Measurements from ENCODE around the gene BAZ1B.

Gene BAZ1B

DNA sequence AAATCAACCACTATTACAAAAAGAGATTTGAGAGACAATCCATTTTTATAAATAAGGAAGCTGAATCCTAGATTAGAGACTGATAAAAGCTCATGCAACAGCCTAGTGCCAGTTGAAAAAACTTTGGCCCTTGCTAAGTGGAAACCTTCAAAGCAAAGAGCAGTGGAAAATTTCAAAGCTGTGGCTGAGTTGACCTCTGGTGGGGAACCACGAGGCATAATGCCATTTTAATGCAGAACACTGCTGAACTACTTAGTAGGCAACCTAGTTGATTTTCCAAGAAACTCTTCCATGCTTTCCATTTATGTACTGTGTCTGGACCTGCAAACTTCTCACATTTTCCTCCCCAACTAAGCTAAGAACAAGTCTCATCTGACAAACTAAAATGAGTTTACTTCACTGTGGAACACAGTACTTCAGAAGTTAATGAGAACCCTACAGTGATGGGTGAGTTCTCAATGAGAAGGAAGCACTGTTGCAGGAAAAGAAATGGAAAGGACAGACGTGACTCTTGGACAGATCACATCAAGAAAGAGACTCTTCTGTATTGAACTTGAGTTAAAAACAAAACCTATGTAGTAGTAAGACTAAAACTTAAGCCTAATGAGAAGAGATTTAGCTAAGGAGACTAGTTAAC lies 69.0 kb downstream of the BAZ1B start:
- DNase-seq (ENCODE audit: low read depth, low spot score) = no peak
- no peak overlapping the region for H3K4me3 ChIP-seq (ENCODE audit: low read length)

- DNase-seq (ENCODE audit: low read depth, low spot score) = peak; percentile 44
- H3K4me3 ChIP-seq (ENCODE audit: low read length) = no peak overlapping the region
Observed at GRCh38 chr7:73451780-73452398, 70.2 kb downstream of the BAZ1B start.

DNA sequence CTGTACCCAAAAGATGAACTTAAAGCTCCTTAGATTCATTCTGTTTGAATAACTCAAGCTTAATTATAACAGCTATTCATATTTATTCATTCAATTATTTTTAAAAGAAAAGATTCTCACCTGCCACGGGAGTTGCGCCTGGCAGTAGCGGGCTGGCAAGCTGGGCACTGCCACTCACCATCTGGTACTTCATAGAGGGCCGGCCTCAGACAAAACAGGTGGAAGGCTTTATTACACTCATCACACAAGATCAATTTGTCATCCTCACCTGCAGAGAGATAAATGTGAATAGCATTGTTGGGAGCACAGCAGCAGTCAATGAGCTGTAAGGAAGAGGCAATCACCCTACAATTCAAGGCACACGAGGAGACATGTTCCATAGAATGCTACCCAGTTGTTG lies 72.7 kb downstream of the BAZ1B start:
- H3K4me3 ChIP-seq (ENCODE audit: low read length) = no peak overlapping the region
- no peak for DNase-seq (ENCODE audit: low read depth, low spot score)

GRCh38 chr7:73448609-73449008 lies 73.5 kb downstream of the BAZ1B start:
- no peak overlapping the region for H3K4me3 ChIP-seq (ENCODE audit: low read length)
- DNase-seq (ENCODE audit: low read depth, low spot score) = no peak

GRCh38 chr7:73447121-73447733 lies 74.9 kb downstream of the BAZ1B start:
- no peak overlapping the region for H3K4me3 ChIP-seq (ENCODE audit: low read length)
- no peak for DNase-seq (ENCODE audit: low read depth, low spot score)

GRCh38 chr7:73446682-73447081 lies 75.4 kb downstream of the BAZ1B start:
- DNase-seq (ENCODE audit: low read depth, low spot score) = no peak
- H3K4me3 ChIP-seq (ENCODE audit: low read length) = no peak overlapping the region

DNA sequence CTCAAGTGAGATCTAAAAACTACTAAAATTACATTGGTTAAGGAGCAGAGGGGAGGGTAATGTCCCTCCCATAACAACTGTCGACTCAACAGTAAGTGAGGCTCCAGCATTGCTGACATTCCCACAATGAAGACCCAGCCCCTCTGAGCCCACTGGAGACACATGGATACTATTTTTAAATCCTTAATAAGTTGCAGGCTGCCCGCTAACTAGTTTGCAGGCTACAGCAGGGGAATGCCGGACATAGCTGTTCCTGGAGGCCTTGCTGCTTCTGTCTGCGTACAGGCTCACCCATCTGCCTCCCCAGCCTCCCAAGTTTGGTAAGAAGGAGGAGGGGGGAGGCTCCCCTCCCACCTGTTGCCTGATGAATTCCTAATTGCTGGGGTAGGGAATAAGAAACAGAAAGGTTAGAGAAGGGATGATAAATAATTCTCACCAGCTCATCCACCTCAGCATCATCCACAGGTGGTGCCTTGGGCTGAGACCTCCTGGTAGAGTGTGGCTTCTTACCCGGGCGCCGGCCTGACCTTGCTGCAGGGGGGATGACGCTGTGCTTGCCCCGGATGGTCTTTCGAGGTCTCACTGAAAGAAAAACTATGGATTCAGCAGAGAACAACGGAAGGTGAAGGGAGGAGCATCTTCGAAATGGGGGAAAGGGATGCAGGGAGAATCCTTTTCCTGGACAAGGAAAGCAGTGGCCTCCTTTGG lies 78.4 kb downstream of the BAZ1B start:
- no peak overlapping the region for H3K4me3 ChIP-seq (ENCODE audit: low read length)
- no peak for DNase-seq (ENCODE audit: low read depth, low spot score)

DNA sequence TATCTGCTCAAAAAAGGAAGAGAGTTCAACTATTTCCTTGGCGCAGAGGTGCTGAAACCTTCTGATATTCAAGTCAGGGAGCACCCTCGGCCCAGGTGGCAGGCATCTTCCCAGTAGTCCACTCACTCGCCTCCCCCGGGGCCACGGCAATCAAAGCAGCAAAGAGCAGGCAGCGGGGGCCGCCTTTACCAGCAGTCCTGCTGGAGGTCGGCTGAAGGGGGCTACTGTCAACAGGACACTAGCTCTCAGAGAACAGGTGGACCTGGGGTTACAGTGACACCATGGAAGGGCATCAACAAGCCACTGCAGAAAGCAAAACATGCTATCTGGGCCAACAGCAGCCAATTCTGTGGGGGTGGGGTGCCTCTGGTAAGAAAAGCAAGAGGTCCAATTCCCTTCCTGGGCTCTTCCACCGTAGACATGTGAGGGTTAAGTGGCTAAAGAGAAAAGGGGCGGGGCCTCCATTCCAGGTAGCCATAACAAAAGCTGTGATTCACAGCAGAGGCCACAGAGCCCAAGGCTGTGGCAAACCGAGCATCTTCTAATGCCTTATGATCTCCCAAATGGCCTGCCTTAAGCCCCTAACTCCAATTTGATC lies 79.1 kb downstream of the BAZ1B start:
- DNase-seq (ENCODE audit: low read depth, low spot score) = no peak
- no peak overlapping the region for H3K4me3 ChIP-seq (ENCODE audit: low read length)

DNA sequence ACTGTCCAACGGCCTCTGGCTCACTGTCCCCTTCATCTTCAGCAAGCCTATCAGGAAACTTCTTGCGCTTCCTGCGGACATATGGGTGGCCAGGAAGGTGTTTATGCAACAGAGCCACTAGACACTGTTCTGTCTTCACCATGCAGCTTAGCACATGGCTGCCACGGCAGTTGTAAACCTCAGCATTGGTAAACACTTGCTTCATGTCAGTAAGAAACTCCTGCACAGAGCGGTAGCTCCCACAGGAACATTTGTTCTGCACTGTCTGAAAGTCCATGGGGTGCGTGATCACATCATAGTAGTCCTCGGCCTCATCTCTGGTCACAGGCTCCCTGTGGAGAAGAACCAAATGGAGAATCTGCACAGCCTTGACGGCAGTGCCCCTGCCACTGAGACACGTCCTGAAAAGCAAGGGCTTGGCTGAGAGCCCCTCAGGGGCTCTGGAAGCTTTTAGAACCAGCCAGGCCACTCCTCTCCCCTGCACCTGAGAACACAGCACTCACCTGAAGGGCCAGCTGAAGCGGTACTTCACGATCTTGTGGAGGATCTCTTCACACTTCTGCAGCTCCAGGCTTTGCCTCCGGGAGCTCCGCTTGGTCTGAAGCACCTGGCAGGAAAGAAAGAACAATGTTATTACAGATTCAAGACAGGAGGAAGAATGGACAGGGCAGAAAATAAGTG lies 79.7 kb downstream of the BAZ1B start:
- no peak overlapping the region for H3K4me3 ChIP-seq (ENCODE audit: low read length)
- no peak for DNase-seq (ENCODE audit: low read depth, low spot score)

DNA sequence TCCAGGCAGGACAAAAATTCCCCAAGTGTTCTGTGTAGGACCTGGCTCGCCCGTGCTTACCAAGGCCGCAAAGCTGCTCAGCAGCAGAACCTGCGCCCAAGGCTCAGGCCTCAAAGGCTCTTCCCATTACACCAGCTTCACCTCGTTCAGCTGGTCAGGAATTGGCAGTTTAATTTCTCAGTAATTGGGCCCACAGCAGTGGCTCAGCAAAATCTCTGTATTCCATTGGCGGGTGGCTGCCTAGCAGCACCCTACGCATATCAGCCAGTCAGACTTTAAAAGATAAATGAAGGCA lies 82.7 kb downstream of the BAZ1B start:
- H3K4me3 ChIP-seq (ENCODE audit: low read length) = no peak overlapping the region
- DNase-seq (ENCODE audit: low read depth, low spot score) = no peak

DNA sequence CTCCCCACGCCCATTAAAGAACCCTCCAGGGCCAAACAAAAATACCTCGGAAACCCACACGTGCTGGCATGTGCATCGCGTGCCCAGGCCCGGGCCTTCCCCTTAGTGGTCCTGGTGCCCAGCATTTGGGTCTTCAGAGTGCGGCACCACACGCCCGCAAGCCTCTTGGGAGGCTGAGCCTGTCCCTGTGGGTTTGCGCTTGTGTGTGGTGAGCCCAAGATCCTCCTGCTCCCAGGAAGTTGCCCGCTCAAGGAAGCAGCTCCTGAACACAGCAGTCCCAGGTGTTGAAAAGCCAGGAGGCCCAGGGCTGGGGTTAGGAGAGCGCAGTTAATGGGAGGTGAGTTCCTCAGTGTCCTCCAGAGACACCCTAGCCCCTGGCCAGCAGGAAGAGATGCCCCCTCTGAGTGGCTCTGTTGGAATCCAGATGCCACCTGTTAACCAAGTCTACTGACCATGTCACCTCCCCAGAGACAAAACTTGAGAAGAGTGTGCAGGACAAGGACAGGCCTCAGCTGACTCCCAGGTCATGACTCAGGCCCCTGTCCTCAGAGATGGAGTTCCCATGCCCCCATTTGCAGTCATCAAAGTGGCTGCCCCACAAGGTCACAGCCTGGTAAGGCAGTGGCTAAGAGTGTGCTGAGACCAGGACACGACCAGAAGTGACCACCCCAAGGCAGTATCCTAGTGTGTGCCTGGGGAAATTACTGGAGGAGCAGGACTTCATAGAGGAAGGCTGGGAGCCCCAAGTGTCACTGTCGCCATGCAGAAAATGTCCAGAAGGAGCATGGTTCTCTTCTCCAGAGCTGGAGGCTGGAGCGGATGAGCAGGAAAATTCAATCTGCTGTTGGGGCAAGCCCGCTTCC lies 83.3 kb downstream of the BAZ1B start:
- H3K4me3 ChIP-seq (ENCODE audit: low read length) = no peak overlapping the region
- no peak for DNase-seq (ENCODE audit: low read depth, low spot score)

- H3K4me3 ChIP-seq (ENCODE audit: low read length) = no peak overlapping the region
- no peak for DNase-seq (ENCODE audit: low read depth, low spot score)
Observed at GRCh38 chr7:73437621-73438416, 84.3 kb downstream of the BAZ1B start.

GRCh38 chr7:73437091-73437490 lies 85.0 kb downstream of the BAZ1B start:
- DNase-seq (ENCODE audit: low read depth, low spot score) = no peak
- H3K4me3 ChIP-seq (ENCODE audit: low read length) = no peak overlapping the region

- no peak for DNase-seq (ENCODE audit: low read depth, low spot score)
- no peak overlapping the region for H3K4me3 ChIP-seq (ENCODE audit: low read length)
Observed at GRCh38 chr7:73436031-73436929, 85.8 kb downstream of the BAZ1B start.

GRCh38 chr7:73435471-73436009 lies 86.6 kb downstream of the BAZ1B start:
- DNase-seq (ENCODE audit: low read depth, low spot score) = no peak
- no peak overlapping the region for H3K4me3 ChIP-seq (ENCODE audit: low read length)

DNA sequence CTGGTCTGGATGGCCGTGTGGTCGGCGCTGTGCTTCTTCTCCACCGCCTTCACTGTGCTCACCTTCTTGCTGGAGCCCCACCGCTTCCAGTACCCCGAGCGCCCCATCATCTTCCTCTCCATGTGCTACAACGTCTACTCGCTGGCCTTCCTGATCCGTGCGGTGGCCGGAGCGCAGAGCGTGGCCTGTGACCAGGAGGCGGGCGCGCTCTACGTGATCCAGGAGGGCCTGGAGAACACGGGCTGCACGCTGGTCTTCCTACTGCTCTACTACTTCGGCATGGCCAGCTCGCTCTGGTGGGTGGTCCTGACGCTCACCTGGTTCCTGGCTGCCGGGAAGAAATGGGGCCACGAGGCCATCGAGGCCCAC lies 87.4 kb downstream of the BAZ1B start:
- no peak overlapping the region for H3K4me3 ChIP-seq (ENCODE audit: low read length)
- DNase-seq (ENCODE audit: low read depth, low spot score) = no peak

Data from Jurkat, Clone E6-1 (cell line).